Measurements from ENCODE around the gene HECW1. TPM values are rescaled to one million over a fixed set of nuclear protein-coding genes. Genes with fewer than 3 reads are reported as not detected.
A peak's percentile ranks its signal among the peaks of the same experiment; 100 is the strongest.

HECW1 gene
- total and polyA plus RNA-seq, 2 of the 13 experiments (the other 11 are each of a cell fraction or from before 2014, with no cell fraction given) = not detected

DNA sequence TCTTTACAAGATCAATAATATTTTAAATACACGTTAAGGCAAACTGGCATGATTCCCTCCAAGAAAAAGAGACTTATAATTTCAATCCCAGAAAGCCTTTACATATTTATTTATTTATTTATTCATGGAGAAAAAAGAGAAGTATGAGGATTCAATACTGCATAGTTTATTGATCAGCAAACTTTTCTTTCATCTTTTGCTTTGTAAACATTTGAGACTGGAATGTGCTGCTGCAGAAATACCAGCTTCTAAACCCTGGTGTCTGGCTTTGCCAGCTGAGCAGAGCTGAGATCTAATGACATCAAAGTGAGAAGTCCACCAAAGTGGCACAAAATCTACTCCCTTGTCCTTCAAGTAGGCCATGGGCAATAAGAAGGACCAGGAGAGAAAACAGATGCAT is 376.8 kb downstream of the HECW1 start (continued):
- TF ChIP-seq, protein P1, sequence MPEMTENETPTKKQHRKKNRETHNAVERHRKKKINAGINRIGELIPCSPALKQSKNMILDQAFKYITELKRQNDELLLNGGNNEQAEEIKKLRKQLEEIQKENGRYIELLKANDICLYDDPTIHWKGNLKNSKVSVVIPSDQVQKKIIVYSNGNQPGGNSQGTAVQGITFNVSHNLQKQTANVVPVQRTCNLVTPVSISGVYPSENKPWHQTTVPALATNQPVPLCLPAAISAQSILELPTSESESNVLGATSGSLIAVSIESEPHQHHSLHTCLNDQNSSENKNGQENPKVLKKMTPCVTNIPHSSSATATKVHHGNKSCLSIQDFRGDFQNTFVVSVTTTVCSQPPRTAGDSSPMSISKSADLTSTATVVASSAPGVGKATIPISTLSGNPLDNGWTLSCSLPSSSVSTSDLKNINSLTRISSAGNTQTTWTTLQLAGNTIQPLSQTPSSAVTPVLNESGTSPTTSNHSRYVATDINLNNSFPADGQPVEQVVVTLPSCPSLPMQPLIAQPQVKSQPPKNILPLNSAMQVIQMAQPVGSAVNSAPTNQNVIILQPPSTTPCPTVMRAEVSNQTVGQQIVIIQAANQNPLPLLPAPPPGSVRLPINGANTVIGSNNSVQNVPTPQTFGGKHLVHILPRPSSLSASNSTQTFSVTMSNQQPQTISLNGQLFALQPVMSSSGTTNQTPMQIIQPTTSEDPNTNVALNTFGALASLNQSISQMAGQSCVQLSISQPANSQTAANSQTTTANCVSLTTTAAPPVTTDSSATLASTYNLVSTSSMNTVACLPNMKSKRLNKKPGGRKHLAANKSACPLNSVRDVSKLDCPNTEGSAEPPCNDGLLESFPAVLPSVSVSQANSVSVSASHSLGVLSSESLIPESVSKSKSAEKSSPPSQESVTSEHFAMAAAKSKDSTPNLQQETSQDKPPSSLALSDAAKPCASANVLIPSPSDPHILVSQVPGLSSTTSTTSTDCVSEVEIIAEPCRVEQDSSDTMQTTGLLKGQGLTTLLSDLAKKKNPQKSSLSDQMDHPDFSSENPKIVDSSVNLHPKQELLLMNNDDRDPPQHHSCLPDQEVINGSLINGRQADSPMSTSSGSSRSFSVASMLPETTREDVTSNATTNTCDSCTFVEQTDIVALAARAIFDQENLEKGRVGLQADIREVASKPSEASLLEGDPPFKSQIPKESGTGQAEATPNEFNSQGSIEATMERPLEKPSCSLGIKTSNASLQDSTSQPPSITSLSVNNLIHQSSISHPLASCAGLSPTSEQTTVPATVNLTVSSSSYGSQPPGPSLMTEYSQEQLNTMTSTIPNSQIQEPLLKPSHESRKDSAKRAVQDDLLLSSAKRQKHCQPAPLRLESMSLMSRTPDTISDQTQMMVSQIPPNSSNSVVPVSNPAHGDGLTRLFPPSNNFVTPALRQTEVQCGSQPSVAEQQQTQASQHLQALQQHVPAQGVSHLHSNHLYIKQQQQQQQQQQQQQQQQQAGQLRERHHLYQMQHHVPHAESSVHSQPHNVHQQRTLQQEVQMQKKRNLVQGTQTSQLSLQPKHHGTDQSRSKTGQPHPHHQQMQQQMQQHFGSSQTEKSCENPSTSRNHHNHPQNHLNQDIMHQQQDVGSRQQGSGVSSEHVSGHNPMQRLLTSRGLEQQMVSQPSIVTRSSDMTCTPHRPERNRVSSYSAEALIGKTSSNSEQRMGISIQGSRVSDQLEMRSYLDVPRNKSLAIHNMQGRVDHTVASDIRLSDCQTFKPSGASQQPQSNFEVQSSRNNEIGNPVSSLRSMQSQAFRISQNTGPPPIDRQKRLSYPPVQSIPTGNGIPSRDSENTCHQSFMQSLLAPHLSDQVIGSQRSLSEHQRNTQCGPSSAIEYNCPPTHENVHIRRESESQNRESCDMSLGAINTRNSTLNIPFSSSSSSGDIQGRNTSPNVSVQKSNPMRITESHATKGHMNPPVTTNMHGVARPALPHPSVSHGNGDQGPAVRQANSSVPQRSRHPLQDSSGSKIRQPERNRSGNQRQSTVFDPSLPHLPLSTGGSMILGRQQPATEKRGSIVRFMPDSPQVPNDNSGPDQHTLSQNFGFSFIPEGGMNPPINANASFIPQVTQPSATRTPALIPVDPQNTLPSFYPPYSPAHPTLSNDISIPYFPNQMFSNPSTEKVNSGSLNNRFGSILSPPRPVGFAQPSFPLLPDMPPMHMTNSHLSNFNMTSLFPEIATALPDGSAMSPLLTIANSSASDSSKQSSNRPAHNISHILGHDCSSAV (CRISPR knock-in tag; IDR thresholded peaks at IDR 0.05; ENCODE audit: borderline replicate concordance) = no peak
- TF ChIP-seq ARNT (IDR thresholded peaks at IDR 0.05) = no peak
- no peak for TF ChIP-seq GFI1 (CRISPR knock-in tag; IDR thresholded peaks at IDR 0.05; ENCODE audit: borderline replicate concordance)
- TF ChIP-seq ELF3 (CRISPR knock-in tag; IDR thresholded peaks at IDR 0.05) = no peak
- TF ChIP-seq MXD3 (CRISPR knock-in tag; IDR thresholded peaks at IDR 0.05) = no peak
- TF ChIP-seq MEIS1 (CRISPR knock-in tag; IDR thresholded peaks at IDR 0.05; ENCODE audit: borderline replicate concordance) = no peak
- TF ChIP-seq ZNF44 (CRISPR knock-in tag; IDR thresholded peaks at IDR 0.05) = no peak
- no peak for TF ChIP-seq JDP2 (CRISPR knock-in tag; IDR thresholded peaks at IDR 0.05; ENCODE audit: borderline replicate concordance)
- no peak for TF ChIP-seq HMGA1 (CRISPR knock-in tag; conservative IDR thresholded peaks at IDR 0.05)
- no peak for TF ChIP-seq ZNF20 (CRISPR knock-in tag; IDR thresholded peaks at IDR 0.05)
- TF ChIP-seq FOXA3 (CRISPR knock-in tag; IDR thresholded peaks at IDR 0.05) = peak; percentile 51
- no peak for TF ChIP-seq NR1H2 (CRISPR knock-in tag; IDR thresholded peaks at IDR 0.05; ENCODE audit: borderline replicate concordance, low read depth)
- TF ChIP-seq ZNF235 (CRISPR knock-in tag; IDR thresholded peaks at IDR 0.05; ENCODE audit: borderline replicate concordance) = no peak
- 0 out of 2 replicates have a peak, but pooled peaks have one; percentile 31 for TF ChIP-seq TBX2 (CRISPR knock-in tag; IDR thresholded peaks at IDR 0.05; ENCODE audit: borderline replicate concordance)
- no peak for TF ChIP-seq SP5 (CRISPR knock-in tag; IDR thresholded peaks at IDR 0.05; ENCODE audit: borderline replicate concordance, low read depth)
- TF ChIP-seq FLYWCH1 (CRISPR knock-in tag; IDR thresholded peaks at IDR 0.05) = no peak
- no peak for TF ChIP-seq ZNF12 (CRISPR knock-in tag; IDR thresholded peaks at IDR 0.05)
- TF ChIP-seq GPN1 (CRISPR knock-in tag; IDR thresholded peaks at IDR 0.05; ENCODE audit: borderline replicate concordance) = no peak
- no peak for TF ChIP-seq ZNF609 (CRISPR knock-in tag; IDR thresholded peaks at IDR 0.05; ENCODE audit: borderline replicate concordance)

Data from HepG2 (cell line).